Motor neuron (in vitro differentiated cells): ENCODE data around the gene TF. TPM values are rescaled to one million over a fixed set of nuclear protein-coding genes. Genes with fewer than 3 reads are reported as not detected.

Experiments used
- ATAC-seq, 8 experiments: fragments of 200-7000 bp; cut with Tn5 transposase; replicated peaks in 6 of 8; 2 replicates each; pipeline ENCODE4 v1.8.0; 2021; ENCODE audit warnings: mild to moderate bottlenecking in 8 of 8, moderate library complexity in 8 of 8
- H3K27ac ChIP-seq, 2 donors: fragments of 250-450 bp; sonication (Bioruptor Pico); 2 replicates each; pipeline ENCODE4 v1.9.0; 2021; ENCODE audit warnings: antibody characterized with exemption in 2 of 2, mild to moderate bottlenecking in 2 of 2, moderate library complexity in 1 of 2
- H3K4me1 ChIP-seq, 2 donors: fragments of 250-450 bp; sonication (Bioruptor Pico); replicated peaks in 1 of 2; 2 replicates each; pipeline ENCODE4 v1.6.1; 2021; ENCODE audit warnings: antibody characterized with exemption in 2 of 2, mild to moderate bottlenecking in 2 of 2, moderate library complexity in 1 of 2
- H3K4me3 ChIP-seq, 5 donors: fragments of 250-450 bp; sonication (Bioruptor Pico); 2 replicates each; pipeline ENCODE4 v1.9.0; 2021; ENCODE audit warnings: antibody characterized with exemption in 5 of 5, mild to moderate bottlenecking in 5 of 5, moderate library complexity in 4 of 5
- WGBS, 10 experiments: fragments of 450-650 bp; shearing (Covaris generic); methylation state at CpG; one replicate each; pipeline ENCODE4 v1.0.0; 2022; 5-methylcytosine and 5-hydroxymethylcytosine counted together
- in situ Hi-C, 9 experiments: fragments of 400-800 bp; cut with MboI; loops; one replicate each; pipeline ENCODE4 v1.15.0; 2021; ENCODE audit warnings: low sequenced_read_pairs in 9 of 9, low pct_unique_long_range_greater_than_20kb in 2 of 9; ENCODE audit not compliant: unreplicated experiment in 9 of 9
- total RNA-seq, 8 experiments: library from RNA; unstranded; fragments of 300-600 nt; gene quantifications; 2 replicates each; pipeline versions ENCODE4 v1.2.3 to v1.2.4, GENCODE V29; 2022

TF gene
- 10 to 100 TPM in 1 of 8 experiments, 1 to 10 TPM in 5, under 1 TPM in 2; 0.58 to 56.3 (median 2.0) TPM for total RNA-seq

DNA sequence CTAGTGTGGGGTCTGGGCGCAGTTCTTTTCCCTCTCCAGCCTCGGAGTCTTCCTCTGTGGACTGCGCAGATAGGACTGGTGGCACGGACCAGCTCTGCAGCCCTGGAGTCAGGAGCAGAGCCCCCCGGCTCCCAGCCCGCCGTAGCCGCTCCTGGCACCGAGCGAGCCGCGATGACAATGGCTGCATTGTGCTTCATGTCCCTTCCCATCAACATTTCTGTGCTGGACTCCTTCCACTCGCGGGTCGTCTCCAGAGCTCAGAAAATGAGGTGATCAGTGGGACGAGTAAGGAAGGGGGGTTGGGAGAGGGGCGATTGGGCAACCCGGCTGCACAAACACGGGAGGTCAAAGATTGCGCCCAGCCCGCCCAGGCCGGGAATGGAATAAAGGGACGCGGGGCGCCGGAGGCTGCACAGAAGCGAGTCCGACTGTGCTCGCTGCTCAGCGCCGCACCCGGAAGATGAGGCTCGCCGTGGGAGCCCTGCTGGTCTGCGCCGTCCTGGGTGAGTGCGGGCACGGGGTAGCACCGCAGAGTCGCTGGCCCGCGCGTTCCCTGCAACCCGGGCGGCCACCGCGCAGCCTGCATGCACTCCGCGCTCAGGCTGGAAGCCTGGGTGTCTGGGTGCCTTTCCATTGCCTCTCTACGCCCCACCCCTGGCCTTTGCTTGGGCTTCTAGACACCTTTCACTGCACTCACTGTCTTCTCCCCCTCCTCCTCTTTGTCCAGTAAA is at the start of gene TF:
TF (plus strand) TSS at position 413 of the 731 bp plus-strand sequence; CDS start at position 461, 48 bp downstream.
- H3K4me3 ChIP-seq: peak within 1 kb of the TSS; percentile 6 to 19 (median 13)
- in situ Hi-C loops: no loop called here
- 0 to 20% (median 15%) methylated on average over 2 to 16 of the region's 50 CpGs; no CpG with 5 or more reads in 4 of the 10 experiments for WGBS, 10 experiments

DNA sequence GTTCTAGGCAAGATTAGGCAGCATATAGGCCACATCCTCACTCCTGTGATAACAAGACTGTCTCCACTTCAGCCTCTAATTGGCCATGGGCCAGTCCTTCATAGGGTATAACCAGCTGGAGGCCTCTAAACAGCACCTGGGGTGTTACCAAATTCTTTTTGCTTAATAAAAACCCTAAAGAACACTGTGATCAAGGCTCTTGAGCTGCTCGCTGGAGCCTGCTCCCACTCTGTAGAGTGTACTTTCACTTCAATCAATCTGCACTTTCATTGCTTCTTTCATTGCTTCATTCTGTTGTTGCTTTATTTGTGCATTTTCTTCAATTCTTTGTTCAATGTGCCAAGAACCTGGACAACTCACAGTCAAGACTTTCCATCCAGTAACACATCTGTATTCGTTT is 48.2 kb upstream of the TF start:
- H3K4me1 ChIP-seq: no peaks in the 10 kb centered on the region
- 30 to 92% (median 57%) methylated on average over 1 to 2 of the region's 2 CpGs; no CpG with 5 or more reads in 3 of the 10 experiments for WGBS, 10 experiments
- no peak overlapping the region for H3K27ac ChIP-seq
- in situ Hi-C loops: no loop called here
- no peak overlapping the region for H3K4me3 ChIP-seq
- ATAC-seq: no peak

More for the DNA sequence above, at the start of gene TF:
- Histone ChIP-seq H3K27ac (no peak within 1 kb of the TSS), H3K4me1 (no peaks in the 10 kb centered on the region)
- ATAC-seq: peak; percentile 66 to 88 (median 78)

DNA sequence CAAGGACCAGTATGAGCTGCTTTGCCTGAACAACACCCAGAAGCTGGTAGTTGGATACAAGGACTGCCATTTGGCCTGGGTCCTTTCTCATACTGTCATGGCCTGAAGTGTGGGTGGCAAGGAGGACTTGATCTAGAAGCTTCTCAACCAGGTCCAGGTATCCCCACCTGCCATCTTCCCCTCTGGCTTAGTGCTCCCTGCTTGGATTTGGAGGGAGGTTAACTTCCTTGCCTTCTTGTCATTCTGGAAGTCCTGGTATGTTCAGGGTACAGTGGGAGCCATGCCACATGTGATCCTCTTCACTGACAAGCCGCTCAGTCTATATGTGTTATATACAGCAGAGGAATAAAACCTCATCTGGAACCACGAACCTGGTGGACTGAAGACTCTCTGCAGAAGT is 46.7 kb upstream of the TF start:
- Histone ChIP-seq H3K4me3 (no peak overlapping the region), H3K27ac (no peak overlapping the region), H3K4me1 (peaks cover 0 to 4% of the 10 kb centered on the region in 2 donors)
- 0 to 50% (median 40%) methylated on average over 1 to 2 of the region's 2 CpGs; no CpG with 5 or more reads in 5 of the 10 experiments for WGBS, 10 experiments
- in situ Hi-C loops: no loop called here
- ATAC-seq: no peak

DNA sequence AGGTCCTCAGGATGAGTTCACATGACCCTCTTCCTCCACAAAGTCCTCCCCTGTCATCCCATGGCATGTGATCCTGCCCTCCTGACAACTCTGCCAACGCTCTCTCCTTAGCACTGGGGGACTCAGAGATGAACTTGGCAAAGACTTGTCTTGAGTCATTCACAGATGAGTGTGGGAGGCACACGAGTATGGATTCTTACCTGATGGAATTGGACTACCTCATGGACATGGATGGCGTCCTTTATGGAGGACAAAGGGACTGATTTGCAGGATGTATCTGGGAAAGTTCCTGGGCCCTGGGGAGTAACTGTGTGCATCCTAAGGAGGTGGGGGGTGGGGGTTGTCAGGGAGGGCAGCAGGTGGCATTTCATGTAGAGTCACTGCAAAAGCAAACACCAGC is 46.3 kb upstream of the TF start:
- H3K27ac ChIP-seq: no peak overlapping the region
- H3K4me3 ChIP-seq: no peak overlapping the region
- ATAC-seq: no peak
- H3K4me1 ChIP-seq: peaks cover 0 to 4% of the 10 kb centered on the region in 2 donors
- 20 to 67% (median 40%) methylated on average over 1 to 3 of the region's 3 CpGs; no CpG with 5 or more reads in 5 of the 10 experiments for WGBS, 10 experiments
- in situ Hi-C loops: no loop called here

DNA sequence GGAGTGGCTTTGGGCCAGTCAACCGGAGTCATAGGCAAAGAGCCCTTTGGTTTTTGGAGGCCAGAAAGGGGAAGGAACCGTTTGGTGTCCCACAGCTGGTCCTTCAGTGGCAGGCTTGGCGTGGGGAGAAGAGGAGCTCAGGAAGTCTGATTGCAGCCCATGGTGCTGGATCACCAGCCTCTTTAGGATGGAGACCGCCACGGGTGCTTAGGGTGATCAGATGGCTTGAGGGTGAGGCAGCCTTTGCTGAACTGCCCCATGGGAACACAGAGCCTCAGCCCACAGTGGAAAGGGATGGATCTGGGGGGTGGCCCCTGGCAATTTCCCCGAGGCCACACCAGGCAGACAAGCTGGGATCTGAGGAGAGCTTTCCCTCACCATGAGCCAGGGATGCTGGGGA is 45.8 kb upstream of the TF start:
- Histone ChIP-seq H3K27ac (no peak overlapping the region), H3K4me1 (peaks cover 0 to 4% of the 10 kb centered on the region in 2 donors), H3K4me3 (no peak overlapping the region)
- WGBS, 10 experiments: 0 to 81% (median 18%) methylated on average over 1 to 5 of the region's 6 CpGs; no CpG with 5 or more reads in 6 of the 10 experiments
- ATAC-seq: no peak
- in situ Hi-C loops: no loop called here

DNA sequence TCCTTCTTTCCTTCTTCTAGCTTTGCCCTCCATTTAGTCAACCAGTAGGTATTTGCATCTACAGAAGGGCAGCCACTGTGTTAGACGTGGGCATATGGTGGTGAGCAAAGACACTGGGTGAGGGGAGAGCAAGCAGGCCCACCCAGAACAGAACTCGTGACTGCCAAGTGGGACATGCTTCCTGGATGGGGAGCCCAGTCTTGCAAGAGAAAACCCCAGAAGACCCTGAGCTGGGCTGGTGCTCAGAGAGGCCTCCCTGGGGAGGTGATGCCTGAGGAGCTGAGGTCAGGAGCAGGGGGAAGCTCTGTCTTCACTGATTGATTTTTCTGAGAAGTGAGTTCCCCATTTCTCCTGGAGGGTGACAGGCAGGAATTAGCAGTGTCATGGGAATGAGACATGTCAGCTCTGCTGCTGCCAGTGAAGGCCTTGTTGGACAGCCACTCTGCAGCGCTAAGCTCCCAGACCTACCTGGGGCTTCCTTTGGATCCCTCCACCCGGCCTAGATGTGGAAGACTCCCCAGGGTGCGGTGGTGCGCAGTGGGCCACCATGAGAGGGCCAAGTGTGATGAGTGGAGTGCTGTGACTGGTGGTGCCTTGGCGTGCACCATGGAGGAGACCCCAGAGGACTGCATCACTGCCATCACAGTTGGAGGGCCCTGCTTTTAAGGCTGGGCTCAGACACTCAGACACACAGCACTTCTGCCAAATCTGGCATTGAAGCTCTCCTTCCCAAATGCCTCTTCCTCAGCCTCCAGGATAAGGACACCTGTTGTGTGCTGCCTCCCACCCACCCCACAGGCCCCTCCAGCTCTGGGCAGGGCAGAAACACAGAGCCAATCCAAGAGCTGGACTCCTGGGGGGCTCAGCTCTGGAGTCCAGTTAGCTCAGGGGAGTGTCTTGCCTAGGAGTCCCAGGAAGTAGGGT is 44.5 kb upstream of the TF start:
- Histone ChIP-seq H3K4me3 (no peak overlapping the region), H3K27ac (no peak overlapping the region), H3K4me1 (peaks cover 0 to 4% of the 10 kb centered on the region in 2 donors)
- 52 to 77% (median 75%) methylated on average over 2 of the region's 7 CpGs; no CpG with 5 or more reads in 7 of the 10 experiments for WGBS, 10 experiments
- in situ Hi-C loops: no loop called here
- ATAC-seq: no peak

DNA sequence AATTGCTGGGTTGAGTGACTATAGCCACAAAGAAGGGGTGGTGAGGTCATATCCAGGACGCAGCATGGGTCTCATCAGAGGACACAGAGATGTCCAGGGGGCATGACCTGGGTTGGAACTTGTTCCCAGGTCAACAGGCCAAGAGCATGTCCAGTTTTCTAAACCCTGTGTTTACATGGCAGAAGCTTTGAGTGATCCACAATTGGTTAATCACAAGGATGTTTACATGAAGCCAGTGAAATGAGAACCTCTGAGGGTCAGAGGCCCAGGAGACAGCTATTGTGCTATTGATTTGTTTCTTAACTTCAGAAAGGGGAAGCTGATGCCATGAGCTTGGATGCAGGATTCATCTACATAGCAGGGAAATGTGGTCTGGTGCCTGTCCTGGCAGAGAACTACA is 42.3 kb upstream of the TF start:
- ATAC-seq: no peak
- WGBS, 10 experiments: 0 to 50% (median 33%) methylated on average over 1 of the region's 1 CpG; no CpG with 5 or more reads in 4 of the 10 experiments
- no peak overlapping the region for H3K4me3 ChIP-seq
- in situ Hi-C loops: no loop called here
- H3K27ac ChIP-seq: no peak overlapping the region
- H3K4me1 ChIP-seq: peaks cover 0 to 4% of the 10 kb centered on the region in 2 donors

DNA sequence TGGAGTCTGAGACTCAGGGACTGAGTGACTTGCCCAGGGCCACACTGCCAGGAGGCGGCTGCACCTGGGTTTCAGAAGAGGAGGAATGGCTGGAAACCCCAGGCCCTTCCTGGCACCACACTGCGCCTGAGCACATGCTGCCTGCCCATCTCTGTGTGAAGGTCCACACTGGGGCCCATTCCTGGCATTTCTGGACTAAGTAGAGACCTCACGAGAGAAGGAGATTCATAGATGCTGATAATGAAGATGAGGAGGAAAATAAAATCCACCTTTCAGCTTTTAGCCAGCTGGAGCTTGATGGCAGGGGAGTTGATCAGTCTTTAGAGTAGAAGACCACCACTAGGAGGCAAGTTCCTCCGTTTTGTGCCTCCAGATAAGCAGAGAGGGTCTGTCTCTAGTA is 40.2 kb upstream of the TF start:
- in situ Hi-C loops: no loop called here
- no peak overlapping the region for H3K27ac ChIP-seq
- no peak for ATAC-seq
- H3K4me1 ChIP-seq: peaks cover 0 to 4% of the 10 kb centered on the region in 2 donors
- H3K4me3 ChIP-seq: no peak overlapping the region
- WGBS, 10 experiments: 17 to 80% (median 54%) methylated on average over 1 to 3 of the region's 4 CpGs; no CpG with 5 or more reads in 5 of the 10 experiments

DNA sequence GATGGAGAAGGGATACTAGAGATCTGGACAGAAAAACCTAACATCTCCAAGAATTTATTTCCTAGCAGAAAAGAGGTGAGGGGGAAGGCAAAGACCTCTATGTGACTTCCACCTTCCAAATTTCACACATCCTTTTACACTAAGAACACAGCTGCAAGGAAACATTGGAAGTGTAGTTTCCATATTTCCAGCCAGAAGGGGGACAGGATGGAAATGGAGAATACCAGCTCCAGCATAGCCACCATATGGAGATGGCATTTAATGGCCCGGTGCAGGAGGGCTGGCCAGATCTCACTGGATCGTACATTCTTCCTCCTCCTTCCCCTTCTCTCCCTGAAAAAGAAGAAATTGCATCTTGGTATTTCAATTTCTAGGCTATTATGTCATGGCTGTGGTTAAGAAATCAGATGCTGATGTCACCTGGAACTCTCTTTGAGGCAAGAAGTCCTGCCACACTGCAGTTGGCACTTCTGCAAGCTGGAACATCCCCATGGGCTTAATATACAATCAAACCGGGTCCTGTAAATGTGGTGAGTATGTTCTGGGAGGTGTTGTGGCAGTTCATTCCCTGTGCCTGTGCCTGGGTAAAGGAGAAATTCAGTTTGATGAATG is 36.9 kb upstream of the TF start:
- ATAC-seq: no peak
- Histone ChIP-seq H3K4me3 (no peak overlapping the region), H3K27ac (no peak overlapping the region), H3K4me1 (no peaks in the 10 kb centered on the region)
- WGBS, 10 experiments: 60 to 100% (median 85%) methylated on average over 1 to 2 of the region's 3 CpGs; no CpG with 5 or more reads in 6 of the 10 experiments
- in situ Hi-C loops: no loop called here

DNA sequence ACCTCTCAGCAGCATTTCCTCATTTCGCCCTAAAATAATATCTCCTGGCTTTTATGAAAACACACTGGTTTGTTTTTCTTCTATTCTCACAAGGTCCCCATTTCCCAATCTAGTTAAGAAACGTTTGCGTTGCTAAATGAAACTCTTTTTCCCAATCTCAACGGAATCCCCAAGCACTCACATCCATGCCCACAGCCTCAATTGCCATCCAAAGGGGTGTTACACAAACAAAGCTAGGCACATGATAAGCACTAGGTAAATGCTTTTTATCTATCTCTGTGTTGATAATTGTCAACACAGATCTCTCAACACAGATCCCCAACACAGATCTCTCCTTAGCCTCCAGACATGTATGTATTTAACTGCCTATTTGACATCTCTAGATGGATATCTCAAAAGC is 35.2 kb upstream of the TF start:
- in situ Hi-C loops: no loop called here
- H3K4me1 ChIP-seq: no peaks in the 10 kb centered on the region
- no peak overlapping the region for H3K27ac ChIP-seq
- no peak for ATAC-seq
- 17 to 82% (median 71%) methylated on average over 1 to 4 of the region's 4 CpGs for WGBS, 10 experiments
- H3K4me3 ChIP-seq: no peak overlapping the region

DNA sequence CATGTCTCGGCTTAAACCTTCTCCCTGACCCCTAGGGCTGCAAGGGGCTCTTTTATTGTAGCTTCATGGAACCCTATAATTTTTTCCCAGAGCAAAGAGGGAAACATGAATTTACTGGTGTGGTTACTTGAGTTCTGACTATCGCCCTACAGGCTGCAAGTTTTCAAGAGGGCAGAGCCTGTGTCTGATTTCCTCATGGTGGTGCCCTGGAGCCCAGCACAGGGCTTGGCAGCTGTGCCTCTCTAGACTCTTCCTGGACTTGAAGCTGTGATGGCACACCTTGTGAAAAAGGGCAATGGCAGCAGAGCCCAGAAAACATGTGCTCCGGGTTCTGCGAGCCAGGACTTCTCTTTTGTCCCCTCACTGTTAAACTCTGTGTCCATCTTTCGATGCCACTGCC is 34.2 kb upstream of the TF start:
- Histone ChIP-seq H3K27ac (no peak overlapping the region), H3K4me3 (no peak overlapping the region), H3K4me1 (no peaks in the 10 kb centered on the region)
- 20 to 100% (median 66%) methylated on average over 1 to 4 of the region's 5 CpGs; no CpG with 5 or more reads in 3 of the 10 experiments for WGBS, 10 experiments
- in situ Hi-C loops: no loop called here
- no peak for ATAC-seq

DNA sequence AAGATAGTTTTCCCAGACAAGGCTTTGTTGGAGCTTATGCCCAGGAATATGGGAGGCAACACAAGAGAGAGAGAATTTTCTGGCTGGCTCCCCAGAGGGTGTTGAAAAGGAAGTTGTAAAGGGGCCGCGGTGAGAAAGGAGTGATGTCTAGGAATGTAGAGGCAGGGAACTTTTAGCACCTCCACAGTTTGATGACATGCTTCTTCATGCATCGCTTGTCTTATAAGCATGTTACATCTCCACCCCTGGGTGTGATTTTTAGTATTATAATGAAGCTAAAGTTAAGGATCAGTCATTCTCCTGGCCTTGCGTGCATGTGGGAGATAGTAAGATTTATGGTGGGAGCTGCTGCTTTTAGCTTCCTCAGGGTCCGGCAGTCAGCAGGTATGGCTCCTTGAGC is 32.8 kb upstream of the TF start:
- 30 to 100% (median 79%) methylated on average over 1 to 5 of the region's 5 CpGs; no CpG with 5 or more reads in 1 of the 10 experiments for WGBS, 10 experiments
- peak in 2 of 8 experiments; percentile 77 to 80 for ATAC-seq
- no peak overlapping the region for H3K4me3 ChIP-seq
- H3K4me1 ChIP-seq: no peaks in the 10 kb centered on the region
- H3K27ac ChIP-seq: no peak overlapping the region
- in situ Hi-C loops: no loop called here

DNA sequence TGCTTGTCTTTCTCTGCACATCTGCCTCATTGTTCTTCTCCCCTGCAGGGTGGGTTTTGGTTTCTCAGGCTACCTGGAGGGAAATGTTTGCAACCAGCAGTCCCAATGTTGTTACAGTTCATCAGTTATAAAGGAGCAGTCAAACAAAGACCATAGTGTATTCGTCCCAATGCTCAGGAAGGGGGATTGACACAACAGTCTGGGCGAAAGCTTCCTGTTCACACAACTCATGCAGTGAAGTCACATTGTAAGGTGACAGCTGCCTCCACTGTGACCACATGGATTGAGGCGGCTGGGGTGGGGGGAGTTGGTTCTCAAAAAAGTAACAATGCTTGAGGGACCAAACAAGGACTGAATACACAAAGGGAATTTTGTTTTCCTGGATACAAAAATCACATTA is 28.8 kb upstream of the TF start:
- Histone ChIP-seq H3K27ac (no peak overlapping the region), H3K4me1 (no peaks in the 10 kb centered on the region), H3K4me3 (no peak overlapping the region)
- WGBS, 10 experiments: 40 to 83% (median 60%) methylated on average over 1 to 3 of the region's 3 CpGs; no CpG with 5 or more reads in 3 of the 10 experiments
- in situ Hi-C loops: no loop called here
- ATAC-seq: no peak
